Measurements from ENCODE around the gene FAM234B. TPM values are rescaled to one million over a fixed set of nuclear protein-coding genes. Genes with fewer than 3 reads are reported as not detected.

The FAM234B gene
- total RNA-seq, 2 experiments from 2014 or later, result 3.0 to 3.2 TPM

- no peak overlapping the region for H3K4me3 Mint-ChIP-seq
- H3K27ac ChIP-seq (ENCODE audit: low read depth in 1 of 2, low read length in 2 of 2), result no peak overlapping the region
- H3K36me3 ChIP-seq (ENCODE audit: insufficient read depth, low read length), result no peaks in the 10 kb centered on the region
- ChIA-PET POLR2A (no interaction called here), CTCF (interaction anchor here (0.5 to 2.1 kb wide), 2 partner anchors 68 to 87 kb away, joined by 4 to 6 read pairs; no protein-coding TSS in a partner anchor)
- TF ChIP-seq CTCF (IDR thresholded peaks at IDR 0.05), result no peak
- H3K4me3 ChIP-seq (ENCODE audit: low read length), result no peak overlapping the region
- no peaks in the 10 kb centered on the region for H3K9me3 Mint-ChIP-seq
- no peaks in the 10 kb centered on the region for H3K4me1 ChIP-seq (ENCODE audit: insufficient read depth, low read length)
- no peaks in the 10 kb centered on the region for H3K27me3 ChIP-seq (ENCODE audit: control insufficient read depth in 1 of 2, insufficient read depth in 2 of 2, low read length in 2 of 2)
- no peaks in the 10 kb centered on the region for H3K27me3 Mint-ChIP-seq
- intact Hi-C loops (cut with DNase I, micrococcal nuclease), result no loop called here
- no peaks in the 10 kb centered on the region for H3K9me3 ChIP-seq (ENCODE audit: control insufficient read depth in 1 of 2, insufficient read depth in 1 of 2, low read length in 2 of 2)
- ATAC-seq (ENCODE audit: poor library complexity) (no peak), DNase-seq (no peak)
- no peaks in the 10 kb centered on the region for H3K36me3 Mint-ChIP-seq (ENCODE audit: low read depth)
- H3K4me1 Mint-ChIP-seq (ENCODE audit: low read depth), result no peaks in the 10 kb centered on the region
- no peak overlapping the region for H3K27ac Mint-ChIP-seq
These were observed 80.7 kb downstream of the FAM234B start for GRCh38 chr12:13124656-13125505.

- intact Hi-C loops (cut with DNase I, micrococcal nuclease), result no loop called here
- no peaks in the 10 kb centered on the region for H3K36me3 Mint-ChIP-seq (ENCODE audit: low read depth)
- H3K27me3 Mint-ChIP-seq, result peaks cover 4% of the 10 kb centered on the region
- Histone ChIP-seq H3K4me1 (ENCODE audit: insufficient read depth, low read length) (no peaks in the 10 kb centered on the region), H3K4me3 (ENCODE audit: low read length) (no peak overlapping the region), H3K27ac (ENCODE audit: low read depth in 1 of 2, low read length in 2 of 2) (no peak overlapping the region), H3K9me3 (ENCODE audit: control insufficient read depth in 1 of 2, insufficient read depth in 1 of 2, low read length in 2 of 2) (no peaks in the 10 kb centered on the region), H3K27me3 (ENCODE audit: control insufficient read depth in 1 of 2, insufficient read depth in 2 of 2, low read length in 2 of 2) (no peaks in the 10 kb centered on the region), H3K36me3 (ENCODE audit: insufficient read depth, low read length) (no peaks in the 10 kb centered on the region)
- H3K27ac Mint-ChIP-seq, result no peak overlapping the region
- H3K4me1 Mint-ChIP-seq (ENCODE audit: low read depth), result no peaks in the 10 kb centered on the region
- DNase-seq (no peak), ATAC-seq (ENCODE audit: poor library complexity) (no peak)
- ChIA-PET POLR2A (no interaction called here), CTCF (interaction anchor here (1.8 kb wide), 1 partner anchor 86 kb away, joined by 6 read pairs; no protein-coding TSS in a partner anchor)
- no peak overlapping the region for H3K4me3 Mint-ChIP-seq
- TF ChIP-seq CTCF (IDR thresholded peaks at IDR 0.05), result no peak
- no peaks in the 10 kb centered on the region for H3K9me3 Mint-ChIP-seq
These were observed 81.8 kb downstream of the FAM234B start for GRCh38 chr12:13125996-13126395.

- no peaks in the 10 kb centered on the region for H3K36me3 Mint-ChIP-seq (ENCODE audit: low read depth)
- no peak for TF ChIP-seq CTCF (IDR thresholded peaks at IDR 0.05)
- no peak overlapping the region for H3K27ac ChIP-seq (ENCODE audit: low read depth in 1 of 2, low read length in 2 of 2)
- no peaks in the 10 kb centered on the region for H3K36me3 ChIP-seq (ENCODE audit: insufficient read depth, low read length)
- no peaks in the 10 kb centered on the region for H3K4me1 ChIP-seq (ENCODE audit: insufficient read depth, low read length)
- DNase-seq (no peak), ATAC-seq (ENCODE audit: poor library complexity) (no peak)
- CTCF ChIA-PET, result interaction anchor here (1.8 kb wide), 1 partner anchor 86 kb away, joined by 6 read pairs; no protein-coding TSS in a partner anchor
- intact Hi-C loops (cut with DNase I, micrococcal nuclease), result no loop called here
- POLR2A ChIA-PET, result no interaction called here
- H3K9me3 Mint-ChIP-seq, result no peaks in the 10 kb centered on the region
- no peaks in the 10 kb centered on the region for H3K27me3 ChIP-seq (ENCODE audit: control insufficient read depth in 1 of 2, insufficient read depth in 2 of 2, low read length in 2 of 2)
- no peak overlapping the region for H3K27ac Mint-ChIP-seq
- H3K4me3 ChIP-seq (ENCODE audit: low read length), result no peak overlapping the region
- H3K27me3 Mint-ChIP-seq, result peaks cover 4% of the 10 kb centered on the region
- no peak overlapping the region for H3K4me3 Mint-ChIP-seq
- no peaks in the 10 kb centered on the region for H3K4me1 Mint-ChIP-seq (ENCODE audit: low read depth)
- no peaks in the 10 kb centered on the region for H3K9me3 ChIP-seq (ENCODE audit: control insufficient read depth in 1 of 2, insufficient read depth in 1 of 2, low read length in 2 of 2)
These were observed 82.3 kb downstream of the FAM234B start for GRCh38 chr12:13126494-13126893.
